Measurements from ENCODE around the gene TMPRSS4. TPM values are rescaled to one million over a fixed set of nuclear protein-coding genes. Genes with fewer than 3 reads are reported as not detected.

TMPRSS4 gene
- total and polyA plus RNA-seq, 4 donors = 4.8 to 10.1 (median 8.7) TPM

DNA sequence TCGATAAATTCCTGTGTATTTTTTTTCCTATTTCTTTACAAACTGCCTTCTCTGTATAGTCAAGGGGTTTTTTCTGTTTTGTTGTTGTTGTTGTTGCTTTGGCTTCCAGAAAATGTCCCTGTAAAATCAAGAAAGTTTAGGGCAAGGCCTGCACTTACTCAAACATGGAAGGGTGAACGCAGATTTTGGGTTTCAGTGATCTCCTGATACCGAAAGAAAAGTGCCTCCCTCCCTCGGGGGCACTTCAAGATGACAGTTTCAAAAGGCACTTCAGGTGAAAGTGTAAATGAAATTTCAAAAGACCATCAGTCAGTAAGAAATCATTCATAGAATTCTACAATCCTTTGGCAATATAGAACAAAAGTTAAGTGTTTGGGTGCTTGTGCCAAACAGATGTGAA lies 43.4 kb upstream of the TMPRSS4 start:
- DNase-seq = no peak
- H3K4me3 ChIP-seq = no peak overlapping the region
- peaks cover 0 to 2% (median 0%) of the 10 kb centered on the region in 3 donors for H3K27me3 ChIP-seq (ENCODE audit: control insufficient read depth in 3 of 3, insufficient read depth in 3 of 3, low read length in 2 of 3)
- H3K9ac ChIP-seq (ENCODE audit: insufficient read depth in 1 of 2, low read length in 2 of 2) = no peak overlapping the region
- H3K36me3 ChIP-seq (ENCODE audit: control insufficient read depth in 4 of 4, insufficient read depth in 4 of 4, low read length in 4 of 4) = no peaks in the 10 kb centered on the region
- TF ChIP-seq, protein P1, sequence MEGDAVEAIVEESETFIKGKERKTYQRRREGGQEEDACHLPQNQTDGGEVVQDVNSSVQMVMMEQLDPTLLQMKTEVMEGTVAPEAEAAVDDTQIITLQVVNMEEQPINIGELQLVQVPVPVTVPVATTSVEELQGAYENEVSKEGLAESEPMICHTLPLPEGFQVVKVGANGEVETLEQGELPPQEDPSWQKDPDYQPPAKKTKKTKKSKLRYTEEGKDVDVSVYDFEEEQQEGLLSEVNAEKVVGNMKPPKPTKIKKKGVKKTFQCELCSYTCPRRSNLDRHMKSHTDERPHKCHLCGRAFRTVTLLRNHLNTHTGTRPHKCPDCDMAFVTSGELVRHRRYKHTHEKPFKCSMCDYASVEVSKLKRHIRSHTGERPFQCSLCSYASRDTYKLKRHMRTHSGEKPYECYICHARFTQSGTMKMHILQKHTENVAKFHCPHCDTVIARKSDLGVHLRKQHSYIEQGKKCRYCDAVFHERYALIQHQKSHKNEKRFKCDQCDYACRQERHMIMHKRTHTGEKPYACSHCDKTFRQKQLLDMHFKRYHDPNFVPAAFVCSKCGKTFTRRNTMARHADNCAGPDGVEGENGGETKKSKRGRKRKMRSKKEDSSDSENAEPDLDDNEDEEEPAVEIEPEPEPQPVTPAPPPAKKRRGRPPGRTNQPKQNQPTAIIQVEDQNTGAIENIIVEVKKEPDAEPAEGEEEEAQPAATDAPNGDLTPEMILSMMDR (IDR thresholded peaks at IDR 0.05; ENCODE audit: control extremely low read depth, extremely low read depth) = no peak
- ATAC-seq (ENCODE audit: insufficient read depth, low FRiP score) = no peak
- 77 to 84% methylated on average over 4 of the region's 4 CpGs for WGBS, 2 donors
- H3K27ac ChIP-seq (ENCODE audit: low read depth in 1 of 2, low read length in 1 of 2) = no peak overlapping the region
- H3K9me3 ChIP-seq (ENCODE audit: control insufficient read depth in 4 of 4, insufficient read depth in 3 of 4, low read length in 3 of 4) = no peaks in the 10 kb centered on the region
- no peaks in the 10 kb centered on the region for H3K4me1 ChIP-seq (ENCODE audit: control insufficient read depth in 5 of 5, insufficient read depth in 5 of 5, low read length in 5 of 5)

DNA sequence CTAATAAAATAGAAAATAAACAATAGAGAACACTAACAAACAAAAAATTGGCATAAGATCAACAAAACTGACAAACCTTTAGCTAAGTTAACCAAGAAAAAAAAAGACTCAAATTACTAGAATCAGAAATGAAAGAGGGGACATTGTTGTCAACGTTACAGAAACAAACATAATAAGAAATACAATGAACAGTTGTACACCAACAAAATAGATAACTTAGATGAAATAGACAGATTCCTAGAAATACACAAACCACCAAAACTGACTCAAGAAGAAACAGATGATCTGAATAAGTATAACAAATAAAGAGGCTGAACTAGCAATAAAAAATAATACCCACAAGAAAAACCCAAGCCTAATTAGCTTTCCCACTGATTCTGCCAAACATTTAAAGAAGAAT lies 34.7 kb upstream of the TMPRSS4 start:
- TF ChIP-seq, protein P1 (IDR thresholded peaks at IDR 0.05; ENCODE audit: control extremely low read depth, extremely low read depth) = no peak
- H3K9me3 ChIP-seq (ENCODE audit: control insufficient read depth in 4 of 4, insufficient read depth in 3 of 4, low read length in 3 of 4) = no peaks in the 10 kb centered on the region
- no peaks in the 10 kb centered on the region for H3K36me3 ChIP-seq (ENCODE audit: control insufficient read depth in 4 of 4, insufficient read depth in 4 of 4, low read length in 4 of 4)
- H3K4me3 ChIP-seq = no peak overlapping the region
- WGBS, 2 donors = 74 to 78% methylated on average over 1 of the region's 1 CpG
- ATAC-seq (ENCODE audit: insufficient read depth, low FRiP score) (no peak), DNase-seq (no peak)
- H3K27ac ChIP-seq (ENCODE audit: low read depth in 1 of 2, low read length in 1 of 2) = no peak overlapping the region
- H3K9ac ChIP-seq (ENCODE audit: insufficient read depth in 1 of 2, low read length in 2 of 2) = no peak overlapping the region
- H3K27me3 ChIP-seq (ENCODE audit: control insufficient read depth in 3 of 3, insufficient read depth in 3 of 3, low read length in 2 of 3) = peaks cover 0 to 2% (median 0%) of the 10 kb centered on the region in 3 donors
- peaks cover 0 to 4% (median 0%) of the 10 kb centered on the region in 5 donors for H3K4me1 ChIP-seq (ENCODE audit: control insufficient read depth in 5 of 5, insufficient read depth in 5 of 5, low read length in 5 of 5)

DNA sequence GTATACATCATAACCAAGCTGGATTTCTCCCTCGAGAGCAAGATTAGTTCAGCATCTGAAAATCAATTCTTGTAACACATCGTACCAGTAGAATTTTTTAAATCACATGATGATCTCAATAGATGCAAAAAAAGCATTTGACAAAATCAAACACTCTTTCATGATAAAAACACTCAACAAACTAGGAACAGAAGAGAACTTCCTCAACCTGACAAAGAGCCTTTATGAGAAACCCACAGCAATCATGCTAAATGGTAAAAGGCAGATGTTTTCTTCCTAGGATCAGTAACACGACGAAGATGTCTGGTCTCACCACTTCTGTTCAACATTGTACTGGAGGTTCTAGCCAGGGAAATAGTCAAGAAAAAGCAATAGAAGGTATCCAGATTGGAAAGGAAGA lies 34.1 kb upstream of the TMPRSS4 start:
- H3K4me3 ChIP-seq = no peak overlapping the region

More for the DNA sequence above, 34.1 kb upstream of the TMPRSS4 start:
- H3K9me3 ChIP-seq (ENCODE audit: control insufficient read depth in 4 of 4, insufficient read depth in 3 of 4, low read length in 3 of 4) = no peaks in the 10 kb centered on the region
- H3K27ac ChIP-seq (ENCODE audit: low read depth in 1 of 2, low read length in 1 of 2) = no peak overlapping the region
- TF ChIP-seq, protein P1 (IDR thresholded peaks at IDR 0.05; ENCODE audit: control extremely low read depth, extremely low read depth) = no peak
- ATAC-seq (ENCODE audit: insufficient read depth, low FRiP score) = no peak
- H3K36me3 ChIP-seq (ENCODE audit: control insufficient read depth in 4 of 4, insufficient read depth in 4 of 4, low read length in 4 of 4) = no peaks in the 10 kb centered on the region
- peaks cover 0 to 2% (median 0%) of the 10 kb centered on the region in 3 donors for H3K27me3 ChIP-seq (ENCODE audit: control insufficient read depth in 3 of 3, insufficient read depth in 3 of 3, low read length in 2 of 3)
- DNase-seq = no peak
- H3K9ac ChIP-seq (ENCODE audit: insufficient read depth in 1 of 2, low read length in 2 of 2) = no peak overlapping the region
- H3K4me1 ChIP-seq (ENCODE audit: control insufficient read depth in 5 of 5, insufficient read depth in 5 of 5, low read length in 5 of 5) = peaks cover 0 to 4% (median 2%) of the 10 kb centered on the region in 5 donors
- WGBS, 2 donors = 66 to 76% methylated on average over 4 of the region's 4 CpGs
